NOMO-1 treated with DMSO at 0.1 percent for 48 hours (cell line): ENCODE data around the gene PRCD.
"Not testable (repeated sequence)": the region's sequence is repeated elsewhere in the genome, so short reads cannot be mapped to it uniquely, and the experiment has no call there.

Experiments
- DNase-seq: peaks from one replicate; lab custom pipeline; 2025; ENCODE audit not compliant: unreplicated experiment; lab: John Stamatoyannopoulos, UW

Gene PRCD

GRCh38 chr17:76554131-76554530 lies 14.3 kb downstream of the PRCD start:
- DNase-seq, result no peak

DNA sequence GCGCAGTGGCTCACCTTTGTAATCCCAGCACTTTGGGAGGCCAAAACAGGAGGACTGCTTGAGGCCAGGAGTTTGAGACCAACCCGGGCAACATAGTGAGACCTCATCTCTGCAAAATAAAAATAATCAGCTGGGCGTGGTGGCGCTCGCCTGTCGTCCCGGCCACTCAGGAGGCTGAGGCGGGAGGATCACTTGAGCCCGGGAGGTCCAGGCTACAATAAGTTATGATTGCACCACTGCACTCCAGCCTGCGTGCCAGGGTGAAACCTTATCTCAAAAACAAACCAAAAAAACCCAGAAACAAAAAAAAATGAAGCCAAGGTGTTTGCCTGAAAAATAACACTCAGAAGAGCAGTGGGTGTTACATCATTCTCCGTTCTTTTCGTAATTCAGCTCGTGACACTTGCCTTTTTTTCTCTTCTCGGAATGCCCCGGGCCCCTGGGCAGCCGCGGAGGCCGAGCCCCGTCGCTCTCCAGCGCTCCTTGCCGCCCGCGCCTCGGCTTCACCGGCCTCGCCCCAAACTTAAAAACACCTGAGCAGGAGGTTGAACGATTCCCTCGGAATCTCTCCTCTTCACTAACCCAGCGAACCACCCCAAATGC lies 17.0 kb downstream of the PRCD start:
- peak; percentile 77 for DNase-seq

- peak; percentile 96 for DNase-seq
These were observed 17.7 kb downstream of the PRCD start for GRCh38 chr17:76557368-76558197.

DNA sequence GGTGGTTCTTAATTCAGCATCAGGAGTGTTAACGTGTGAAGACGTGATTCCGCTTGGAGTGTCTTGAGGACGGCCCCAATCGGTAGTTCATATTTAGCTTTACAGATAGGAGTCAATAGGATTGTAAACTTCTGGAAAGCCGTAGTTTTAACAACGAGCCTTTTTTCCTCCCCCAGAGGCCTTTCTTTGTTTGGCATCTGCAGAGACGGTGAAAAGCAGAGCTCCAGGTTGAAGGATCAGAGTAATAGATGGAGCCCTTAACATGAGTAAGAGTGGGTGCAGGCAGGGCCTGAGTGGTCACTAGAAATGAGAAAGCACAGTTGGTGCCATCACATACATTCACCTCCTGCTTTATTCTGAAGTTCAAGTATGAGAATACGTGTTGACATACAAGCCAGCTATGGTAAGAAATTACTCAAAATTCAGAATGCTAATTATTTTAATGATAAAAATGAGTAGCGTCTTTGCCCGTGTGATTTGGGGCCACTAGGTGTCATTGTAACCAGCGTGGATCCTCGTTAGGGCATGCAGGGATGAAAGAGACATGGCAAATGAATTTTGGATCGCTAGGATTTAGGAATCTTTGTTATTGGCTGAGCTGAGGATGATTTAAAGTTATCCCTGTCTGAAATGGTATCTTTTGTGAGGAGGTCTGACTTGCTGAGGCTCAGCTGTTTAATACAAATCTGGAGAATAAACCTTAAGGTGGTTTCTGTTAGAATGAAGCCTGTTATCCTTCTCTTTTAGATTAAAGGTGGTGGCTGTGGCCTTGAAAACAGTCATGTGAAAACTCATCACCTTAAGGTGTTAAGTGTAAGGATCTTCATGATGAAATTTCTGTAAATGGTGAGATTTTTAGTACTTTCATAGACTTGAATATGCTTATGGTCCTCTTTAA lies 18.6 kb downstream of the PRCD start:
- peak; percentile 37 for DNase-seq

- not testable (repeated sequence) for DNase-seq
These were observed 19.6 kb downstream of the PRCD start for GRCh38 chr17:76559460-76559859.

DNA sequence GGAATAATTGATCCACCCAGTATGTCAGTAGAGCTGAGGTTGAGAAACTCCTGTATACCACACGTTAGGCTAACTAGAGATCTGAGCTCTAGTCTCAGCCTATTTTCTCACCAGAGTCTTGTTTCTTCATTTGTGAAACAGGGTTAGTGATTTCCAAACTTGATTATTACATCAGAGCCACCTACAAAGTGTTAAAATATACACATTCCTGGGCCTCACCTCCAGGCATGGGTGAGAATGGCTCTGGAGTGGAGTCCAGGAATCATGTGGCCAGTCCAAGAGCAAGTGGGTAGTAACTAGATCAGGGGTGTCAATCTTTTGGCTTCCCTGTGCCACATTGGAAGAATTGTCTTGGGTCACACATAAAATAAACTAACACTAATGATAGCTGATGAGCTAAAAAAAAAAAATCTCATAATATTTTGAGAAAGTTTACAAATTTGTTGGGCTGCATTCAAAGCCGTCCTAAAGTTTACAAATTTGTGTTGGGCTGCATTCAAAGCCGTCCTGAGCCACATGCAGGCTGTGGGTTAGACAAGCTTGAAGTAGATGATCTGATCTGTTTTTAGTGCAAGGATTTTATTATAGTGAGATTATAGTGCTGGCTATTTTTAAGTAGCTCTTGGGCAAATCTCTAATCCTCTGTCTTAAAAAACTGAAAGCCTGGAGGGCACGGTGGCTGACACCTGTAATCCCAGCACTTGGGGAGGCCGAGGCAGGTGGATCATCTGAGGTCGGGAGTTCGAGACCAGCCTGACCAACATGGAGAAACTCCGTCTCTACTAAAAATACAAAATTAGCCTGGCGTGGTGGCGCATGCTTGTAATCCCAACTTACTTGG lies 20.4 kb downstream of the PRCD start:
- peak; percentile 28 for DNase-seq

DNA sequence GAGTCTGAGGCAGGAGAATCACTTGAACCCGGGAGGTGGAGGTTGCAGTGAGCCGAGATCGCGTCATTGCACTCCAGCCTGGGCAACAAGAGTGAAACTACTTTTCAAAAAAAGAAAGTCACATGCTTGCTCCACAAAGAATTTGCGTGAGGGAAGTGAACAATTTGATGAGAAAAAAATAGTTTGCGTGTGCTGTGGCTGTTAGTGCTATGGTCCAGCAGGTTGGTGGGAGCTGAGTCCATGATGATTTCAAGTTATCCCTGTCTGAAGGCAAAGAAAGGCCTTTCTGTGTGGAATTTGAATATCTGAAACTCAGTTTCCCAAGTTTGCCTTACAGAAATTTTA lies 21.0 kb downstream of the PRCD start:
- no peak for DNase-seq

- DNase-seq, result no peak
These were observed 21.5 kb downstream of the PRCD start for GRCh38 chr17:76561332-76561731.

GRCh38 chr17:76561799-76562268 lies 22.0 kb downstream of the PRCD start:
- DNase-seq, result no peak

DNA sequence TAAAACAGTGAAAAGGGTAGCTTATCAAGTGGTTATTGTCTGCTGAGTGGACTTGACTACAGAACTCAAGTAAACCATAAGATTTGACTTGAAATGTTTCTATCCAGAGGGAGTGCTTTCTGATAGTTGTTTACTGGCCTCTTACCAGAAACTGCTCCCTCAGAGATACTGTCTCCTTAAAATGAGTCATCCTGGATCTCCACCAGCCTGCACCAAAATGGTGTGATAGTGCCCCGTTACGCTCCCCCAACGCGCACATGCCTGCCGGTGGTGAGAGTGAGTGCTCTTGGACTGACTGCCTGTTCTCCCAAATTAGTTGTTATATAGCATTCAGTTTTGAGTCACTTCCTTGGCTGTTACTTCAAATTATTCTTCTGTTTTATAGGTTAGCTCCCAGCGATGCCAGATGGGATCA lies 22.9 kb downstream of the PRCD start:
- DNase-seq, result no peak

- DNase-seq, result not testable (repeated sequence)
These were observed 23.5 kb downstream of the PRCD start for GRCh38 chr17:76563359-76563758.

GRCh38 chr17:76564991-76565727 lies 25.3 kb downstream of the PRCD start:
- not testable (repeated sequence) for DNase-seq

DNA sequence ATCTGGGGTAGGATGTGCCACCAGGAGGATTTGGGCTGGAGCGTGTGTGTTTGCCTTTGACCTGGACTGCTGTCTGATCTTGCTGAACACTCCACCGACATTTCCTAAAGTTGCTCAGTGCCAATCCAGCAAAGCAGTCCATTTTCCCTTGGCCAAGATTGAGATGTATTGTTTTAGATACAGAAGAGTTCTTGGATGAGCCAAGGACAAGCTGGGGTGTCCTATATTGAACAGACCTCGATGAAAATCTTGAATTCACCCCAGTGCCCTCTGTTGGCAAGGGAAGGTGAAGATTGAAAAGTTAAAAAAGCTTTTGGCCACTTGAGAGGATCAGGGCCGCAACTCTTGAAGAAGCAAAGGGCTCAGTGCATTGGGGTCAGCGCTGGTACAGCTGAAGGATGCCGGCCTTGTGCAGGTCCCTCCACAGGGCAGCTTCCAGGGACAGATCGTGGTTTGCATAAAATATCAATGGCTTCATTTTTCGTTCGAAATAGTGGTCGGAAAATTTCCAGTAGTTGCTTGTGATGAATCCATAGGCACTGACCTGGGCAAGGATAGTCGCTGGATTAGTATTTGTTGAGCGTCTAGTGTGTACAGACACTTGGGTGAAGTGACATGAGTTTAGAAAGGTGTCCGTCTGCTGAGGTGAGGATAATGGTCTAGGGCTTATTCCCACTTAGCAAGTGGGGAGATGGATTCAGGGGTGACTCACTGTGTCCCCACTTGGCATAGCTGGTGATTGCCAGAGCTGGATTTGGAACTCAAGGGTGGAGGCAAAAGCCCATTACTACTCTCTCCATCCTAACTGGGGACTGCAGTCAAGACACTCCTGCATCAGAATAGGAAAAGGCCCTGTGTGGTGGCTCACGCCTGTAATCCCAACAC lies 26.1 kb downstream of the PRCD start:
- DNase-seq, result no peak

DNA sequence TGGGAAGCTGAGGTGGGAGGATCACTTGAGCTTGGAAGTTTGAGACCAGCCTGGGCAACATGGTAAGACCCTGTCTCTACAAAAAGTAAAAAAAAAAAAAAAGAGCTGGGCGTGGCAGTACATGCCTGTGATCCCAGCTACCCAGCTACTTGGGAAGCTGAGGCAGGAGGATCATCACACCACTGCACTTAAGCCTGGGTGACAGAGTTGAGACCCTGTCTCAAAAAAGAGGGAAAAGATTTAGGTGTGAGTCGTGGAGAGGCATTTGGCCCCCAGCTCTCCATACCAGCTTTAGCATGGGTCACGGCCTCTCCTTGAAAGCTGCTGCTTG lies 26.7 kb downstream of the PRCD start:
- DNase-seq, result no peak

DNA sequence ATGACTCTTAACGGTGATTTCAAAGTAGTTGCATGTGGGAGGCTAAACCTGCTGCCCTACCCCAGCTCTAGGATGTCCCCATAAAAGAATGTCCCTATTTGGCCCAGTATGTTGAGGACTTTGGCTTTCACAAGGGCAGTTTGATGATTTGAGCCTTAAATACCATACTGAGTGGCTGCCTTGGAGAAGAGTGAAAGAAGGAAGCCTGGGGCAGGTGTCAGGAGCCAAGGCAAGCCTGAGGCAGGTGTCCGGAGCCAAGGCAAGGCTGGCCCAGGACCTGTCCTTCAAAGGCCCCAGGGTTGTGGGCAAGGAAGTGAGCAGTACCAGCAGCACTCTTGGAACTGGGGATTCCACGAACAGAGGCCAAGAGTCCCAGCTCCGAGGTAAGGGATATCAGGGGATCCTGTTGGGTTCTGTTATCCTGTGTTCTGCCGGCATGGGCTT lies 27.2 kb downstream of the PRCD start:
- DNase-seq, result no peak

- peak; percentile 75 for DNase-seq
These were observed 28.0 kb downstream of the PRCD start for GRCh38 chr17:76567634-76568432.

GRCh38 chr17:76568811-76569221 lies 29.0 kb downstream of the PRCD start:
- DNase-seq, result no peak

- no peak for DNase-seq
These were observed 29.9 kb downstream of the PRCD start for GRCh38 chr17:76569607-76570279.
